ENCODE results near the gene GOLGA6L10. TPM values are rescaled to one million over a fixed set of nuclear protein-coding genes. Genes with fewer than 3 reads are reported as not detected.
A peak's percentile ranks its signal among the peaks of the same experiment; 100 is the strongest.
"Not testable (repeated sequence)": the region's sequence is repeated elsewhere in the genome, so short reads cannot be mapped to it uniquely, and the experiment has no call there.

The GOLGA6L10 gene
- total RNA-seq, 4 donors from 2014 or later = under 0.01 to 6.2 (median 1.5) TPM

- H3K36me3 ChIP-seq; H3K4me3 ChIP-seq; H3K27me3 ChIP-seq; H3K9me3 ChIP-seq; H3K27ac ChIP-seq; DNase-seq; H3K4me1 ChIP-seq; intact Hi-C loops (cut with DNase I; ENCODE audit: low total_unique reads): not testable (repeated sequence)
Measured at GRCh38 chr15:82373661-82374060, 24.4 kb upstream of the GOLGA6L10 start.

- Histone ChIP-seq H3K27ac (no peak overlapping the region), H3K36me3 (no peaks in the 10 kb centered on the region), H3K27me3 (no peaks in the 10 kb centered on the region), H3K4me1 (no peaks in the 10 kb centered on the region), H3K9me3 (no peaks in the 10 kb centered on the region), H3K4me3 (no peak overlapping the region)
- intact Hi-C loops (cut with DNase I; ENCODE audit: low total_unique reads) = no loop called here
- DNase-seq = no peak
- no peak for TF ChIP-seq POLR2A (IDR thresholded peaks at IDR 0.05)
- TF ChIP-seq, protein P1, sequence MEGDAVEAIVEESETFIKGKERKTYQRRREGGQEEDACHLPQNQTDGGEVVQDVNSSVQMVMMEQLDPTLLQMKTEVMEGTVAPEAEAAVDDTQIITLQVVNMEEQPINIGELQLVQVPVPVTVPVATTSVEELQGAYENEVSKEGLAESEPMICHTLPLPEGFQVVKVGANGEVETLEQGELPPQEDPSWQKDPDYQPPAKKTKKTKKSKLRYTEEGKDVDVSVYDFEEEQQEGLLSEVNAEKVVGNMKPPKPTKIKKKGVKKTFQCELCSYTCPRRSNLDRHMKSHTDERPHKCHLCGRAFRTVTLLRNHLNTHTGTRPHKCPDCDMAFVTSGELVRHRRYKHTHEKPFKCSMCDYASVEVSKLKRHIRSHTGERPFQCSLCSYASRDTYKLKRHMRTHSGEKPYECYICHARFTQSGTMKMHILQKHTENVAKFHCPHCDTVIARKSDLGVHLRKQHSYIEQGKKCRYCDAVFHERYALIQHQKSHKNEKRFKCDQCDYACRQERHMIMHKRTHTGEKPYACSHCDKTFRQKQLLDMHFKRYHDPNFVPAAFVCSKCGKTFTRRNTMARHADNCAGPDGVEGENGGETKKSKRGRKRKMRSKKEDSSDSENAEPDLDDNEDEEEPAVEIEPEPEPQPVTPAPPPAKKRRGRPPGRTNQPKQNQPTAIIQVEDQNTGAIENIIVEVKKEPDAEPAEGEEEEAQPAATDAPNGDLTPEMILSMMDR (IDR thresholded peaks at IDR 0.05) = no peak
Measured at GRCh38 chr15:82371656-82372055, 22.4 kb upstream of the GOLGA6L10 start.

GRCh38 chr15:82367790-82368189, 18.5 kb upstream of the GOLGA6L10 start:
- DNase-seq; H3K27ac ChIP-seq; intact Hi-C loops (cut with DNase I; ENCODE audit: low total_unique reads); H3K4me1 ChIP-seq; H3K36me3 ChIP-seq; H3K9me3 ChIP-seq; H3K27me3 ChIP-seq; H3K4me3 ChIP-seq: not testable (repeated sequence)

DNA sequence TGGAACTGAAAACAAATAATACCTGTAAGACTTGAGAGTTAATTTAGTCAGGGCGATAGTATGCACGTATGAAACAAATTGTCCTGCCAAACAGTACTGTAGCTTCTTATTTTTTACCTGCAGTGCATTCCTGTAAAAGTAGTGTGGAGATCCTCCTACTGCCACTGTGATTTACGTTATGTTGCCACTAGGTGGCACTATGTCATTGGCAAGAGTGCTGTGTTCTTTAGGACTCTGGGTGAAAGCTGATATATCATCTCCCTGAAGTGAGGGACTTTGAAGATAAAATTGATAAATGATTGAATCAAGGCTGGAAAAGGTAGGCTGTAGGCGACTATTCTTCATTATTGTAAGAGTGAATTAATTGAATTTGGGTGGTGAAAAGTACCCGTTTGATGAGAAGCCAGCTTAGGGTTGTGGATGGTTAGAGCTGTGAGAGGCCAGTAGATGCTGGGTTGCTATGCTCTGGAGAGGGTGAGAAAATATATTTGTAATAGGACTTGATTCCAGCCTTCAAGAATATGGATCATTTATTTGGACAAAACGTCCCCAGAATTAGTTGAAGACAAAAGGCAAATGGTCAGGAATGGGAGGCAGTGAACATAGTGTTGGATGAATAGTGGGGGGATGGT, 16.5 kb upstream of the GOLGA6L10 start:
- H3K4me3 ChIP-seq; H3K9me3 ChIP-seq; H3K36me3 ChIP-seq; intact Hi-C loops (cut with DNase I; ENCODE audit: low total_unique reads); H3K27me3 ChIP-seq; H3K27ac ChIP-seq; H3K4me1 ChIP-seq: not testable (repeated sequence)
- peak; percentile 31 to 39 for DNase-seq

- H3K27ac ChIP-seq; H3K9me3 ChIP-seq; intact Hi-C loops (cut with DNase I; ENCODE audit: low total_unique reads); H3K4me1 ChIP-seq; H3K36me3 ChIP-seq; H3K4me3 ChIP-seq; DNase-seq; H3K27me3 ChIP-seq: not testable (repeated sequence)
Measured at GRCh38 chr15:82364548-82364947, 15.3 kb upstream of the GOLGA6L10 start.

DNA sequence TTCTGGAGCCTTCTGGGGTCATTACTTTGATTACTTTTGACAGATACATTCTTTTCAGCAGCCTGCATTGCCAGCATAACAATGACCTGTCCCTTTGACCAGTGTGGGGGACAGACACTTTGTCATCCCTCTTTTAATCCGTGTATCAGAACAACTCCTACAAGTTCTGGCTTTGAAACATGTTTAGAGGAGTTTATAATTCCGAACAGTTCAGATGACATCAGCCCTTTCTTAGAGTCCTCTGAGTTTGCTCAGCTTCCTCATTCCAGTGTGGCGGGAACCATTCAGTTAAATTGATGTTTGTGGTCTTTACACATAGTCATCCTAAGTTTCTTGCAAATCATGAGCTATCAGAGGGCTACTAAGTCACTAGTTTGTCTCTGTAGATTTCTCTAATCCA, 13.5 kb upstream of the GOLGA6L10 start:
- H3K36me3 ChIP-seq; H3K4me3 ChIP-seq; intact Hi-C loops (cut with DNase I; ENCODE audit: low total_unique reads); DNase-seq; H3K27ac ChIP-seq; H3K9me3 ChIP-seq; H3K27me3 ChIP-seq; H3K4me1 ChIP-seq: not testable (repeated sequence)

DNA sequence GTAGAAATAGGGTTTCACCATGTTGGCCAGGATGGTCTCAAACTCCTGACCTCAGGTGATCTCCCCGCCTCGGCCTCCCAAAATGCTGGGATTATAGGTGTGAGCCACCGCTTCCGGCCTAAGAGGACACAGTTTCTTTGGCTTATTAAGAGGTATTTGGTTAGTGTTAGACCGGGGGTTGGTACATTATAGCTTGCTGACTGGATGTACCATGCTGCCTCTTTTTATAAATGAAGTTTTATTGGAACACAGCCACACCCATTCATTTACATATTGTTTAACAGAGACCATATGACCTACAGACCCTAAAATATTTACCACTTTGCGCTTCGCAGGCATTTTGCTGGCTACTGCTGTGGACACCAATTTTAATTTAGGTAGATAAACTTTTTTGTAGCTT, 11.3 kb upstream of the GOLGA6L10 start:
- H3K4me1 ChIP-seq; H3K27ac ChIP-seq; intact Hi-C loops (cut with DNase I; ENCODE audit: low total_unique reads); H3K36me3 ChIP-seq; H3K9me3 ChIP-seq; DNase-seq; H3K4me3 ChIP-seq; H3K27me3 ChIP-seq: not testable (repeated sequence)

- intact Hi-C loops (cut with DNase I; ENCODE audit: low total_unique reads); H3K4me3 ChIP-seq; H3K27me3 ChIP-seq; DNase-seq; H3K36me3 ChIP-seq; H3K9me3 ChIP-seq; H3K4me1 ChIP-seq; H3K27ac ChIP-seq: not testable (repeated sequence)
Measured at GRCh38 chr15:82355055-82355454, 5.8 kb upstream of the GOLGA6L10 start.

DNA sequence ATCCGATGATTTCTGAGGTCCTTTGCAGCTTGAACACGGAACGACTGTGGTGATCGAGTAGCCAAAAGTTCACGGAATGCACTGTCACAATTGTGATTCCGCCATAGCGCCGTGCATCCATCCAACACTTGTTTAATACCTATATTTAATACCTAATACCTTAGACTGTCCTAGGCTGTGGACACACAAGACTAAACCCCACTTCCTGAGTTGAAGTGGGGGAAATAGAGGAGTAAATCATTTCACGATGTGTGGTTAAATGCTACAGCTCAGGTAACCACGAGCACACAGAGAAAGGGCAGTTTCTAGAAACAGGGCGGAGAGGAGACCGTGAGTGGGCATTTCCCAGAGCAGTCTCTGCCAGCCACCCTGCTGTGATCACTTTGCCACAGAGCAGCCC, 5.3 kb upstream of the GOLGA6L10 start:
- intact Hi-C loops (cut with DNase I; ENCODE audit: low total_unique reads); DNase-seq; H3K27ac ChIP-seq; H3K27me3 ChIP-seq; H3K36me3 ChIP-seq; H3K9me3 ChIP-seq; H3K4me1 ChIP-seq: not testable (repeated sequence)
- peak overlapping the region; percentile 25 to 42 for H3K4me3 ChIP-seq

GRCh38 chr15:82347645-82348044, 1.6 kb downstream of the GOLGA6L10 start:
- intact Hi-C loops (cut with DNase I; ENCODE audit: low total_unique reads); H3K9me3 ChIP-seq; H3K36me3 ChIP-seq; DNase-seq; H3K4me3 ChIP-seq; H3K27ac ChIP-seq; H3K27me3 ChIP-seq; H3K4me1 ChIP-seq: not testable (repeated sequence)

GRCh38 chr15:82345176-82345575, 4.1 kb downstream of the GOLGA6L10 start:
- H3K27ac ChIP-seq; H3K4me3 ChIP-seq; DNase-seq; intact Hi-C loops (cut with DNase I; ENCODE audit: low total_unique reads); H3K27me3 ChIP-seq; H3K4me1 ChIP-seq; H3K9me3 ChIP-seq; H3K36me3 ChIP-seq: not testable (repeated sequence)

GRCh38 chr15:82344421-82344820, 4.9 kb downstream of the GOLGA6L10 start:
- H3K4me3 ChIP-seq; H3K27me3 ChIP-seq; H3K27ac ChIP-seq; intact Hi-C loops (cut with DNase I; ENCODE audit: low total_unique reads); H3K4me1 ChIP-seq; DNase-seq; H3K36me3 ChIP-seq; H3K9me3 ChIP-seq: not testable (repeated sequence)

DNA sequence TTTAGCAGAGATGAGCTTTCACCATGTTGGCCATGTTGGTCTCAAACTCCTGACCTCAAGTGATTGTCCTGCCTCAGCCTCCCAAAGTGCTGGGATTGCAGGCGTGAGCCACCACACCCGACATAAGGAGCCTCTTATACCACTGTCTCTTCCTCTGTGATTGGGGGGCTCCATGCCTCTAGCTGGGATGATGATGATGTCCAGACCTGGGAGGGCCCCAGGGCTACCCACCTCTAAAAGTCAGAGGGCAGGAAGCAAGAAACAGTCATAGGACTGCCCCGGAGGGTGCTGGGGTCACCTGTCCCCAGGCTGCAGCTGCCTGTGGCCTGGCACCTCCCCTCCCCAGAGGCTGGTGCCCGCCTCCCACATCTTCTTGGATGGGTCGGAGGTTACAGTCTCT, 5.4 kb downstream of the GOLGA6L10 start:
- H3K9me3 ChIP-seq; H3K4me1 ChIP-seq; H3K27me3 ChIP-seq; intact Hi-C loops (cut with DNase I; ENCODE audit: low total_unique reads); H3K4me3 ChIP-seq; H3K27ac ChIP-seq; DNase-seq; H3K36me3 ChIP-seq: not testable (repeated sequence)

Measured in uterus (tissue), 4 donors.